HG03520 (cell line): ENCODE results near the gene PSMB11.
A peak's percentile ranks its signal among the peaks of the same experiment; 100 is the strongest.
"Not testable (repeated sequence)": the region's sequence is repeated elsewhere in the genome, so short reads cannot be mapped to it uniquely, and the experiment has no call there.

Experiments
- ATAC-seq: cut with Tn5 transposase; IDR thresholded peaks from one replicate; pipeline ENCODE4 v1.9.1; 2021; ENCODE audit warnings: mild to moderate bottlenecking, moderate library complexity; ENCODE audit not compliant: unreplicated experiment

The PSMB11 gene

DNA sequence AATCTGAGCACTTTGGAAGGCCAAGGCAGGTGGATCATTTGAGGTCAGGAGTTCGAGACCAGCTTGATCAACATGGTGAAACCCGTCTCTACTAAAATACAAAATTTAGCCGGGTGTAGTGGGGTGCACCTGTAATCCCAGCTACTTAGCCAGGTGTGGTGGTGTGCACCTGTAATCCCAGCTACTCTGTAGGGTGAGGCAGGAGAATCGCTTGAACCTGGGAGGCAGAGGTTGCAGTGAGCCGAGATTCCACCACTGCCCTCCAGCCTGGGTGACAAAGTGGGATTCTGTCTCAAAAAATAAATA is 28.3 kb upstream of the PSMB11 start:
- ATAC-seq = not testable (repeated sequence)

DNA sequence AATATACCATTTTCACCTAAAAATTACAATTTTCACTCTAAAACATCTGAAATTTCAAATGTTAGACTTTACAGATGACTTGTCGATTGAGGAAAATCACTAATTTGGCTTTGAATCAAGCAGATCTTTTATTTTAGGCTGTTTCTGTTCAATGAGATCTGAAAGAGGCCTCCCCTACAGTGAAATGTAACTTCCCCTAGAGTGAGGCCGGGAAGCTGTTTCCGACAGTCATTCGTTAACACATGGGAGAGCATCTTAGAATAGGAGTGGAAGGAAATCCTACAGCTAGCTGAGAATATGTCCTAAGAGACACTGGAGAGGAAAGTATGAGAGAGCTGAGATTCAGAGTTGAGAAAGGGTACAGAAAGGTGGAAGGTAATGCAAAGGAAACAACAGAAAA is 26.4 kb upstream of the PSMB11 start:
- ATAC-seq = no peak

DNA sequence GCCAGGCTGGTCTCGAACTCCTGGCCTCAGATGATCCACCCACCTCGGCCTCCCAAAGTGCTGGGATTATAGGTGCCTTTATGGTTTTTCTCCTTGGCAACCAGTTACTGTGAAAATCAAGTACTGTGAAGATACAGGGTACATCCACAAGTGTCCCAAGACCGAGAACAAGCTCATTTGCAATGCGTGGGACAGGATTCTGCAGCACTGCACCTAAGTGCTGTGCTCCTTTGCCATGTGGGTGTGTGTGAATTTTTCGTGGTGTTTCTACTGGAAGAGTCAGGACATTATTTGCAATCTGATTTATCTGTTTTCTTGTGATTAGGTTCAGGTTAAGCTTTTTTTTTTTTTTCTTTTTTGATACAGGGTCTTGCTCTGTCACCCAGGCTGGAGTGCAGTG is 24.9 kb upstream of the PSMB11 start:
- ATAC-seq = no peak

DNA sequence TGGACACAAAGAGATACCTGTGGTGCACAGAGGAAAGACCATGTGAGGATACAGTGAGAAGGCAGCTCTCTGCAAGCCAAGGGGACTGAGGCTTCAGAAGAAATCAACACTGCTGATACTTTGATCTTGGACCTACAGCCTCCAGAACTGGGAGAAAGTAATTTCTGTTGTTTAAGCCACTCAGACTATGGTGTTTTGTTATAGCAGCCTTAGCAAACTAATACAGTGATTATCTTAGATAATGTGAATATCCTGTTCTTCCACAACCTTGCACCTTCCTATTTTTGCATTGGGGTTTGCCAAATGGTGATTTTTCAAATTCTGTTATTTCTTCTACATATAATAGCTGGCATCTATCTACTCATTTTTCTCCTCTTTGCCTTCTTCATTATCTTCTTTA is 23.9 kb upstream of the PSMB11 start:
- no peak for ATAC-seq

DNA sequence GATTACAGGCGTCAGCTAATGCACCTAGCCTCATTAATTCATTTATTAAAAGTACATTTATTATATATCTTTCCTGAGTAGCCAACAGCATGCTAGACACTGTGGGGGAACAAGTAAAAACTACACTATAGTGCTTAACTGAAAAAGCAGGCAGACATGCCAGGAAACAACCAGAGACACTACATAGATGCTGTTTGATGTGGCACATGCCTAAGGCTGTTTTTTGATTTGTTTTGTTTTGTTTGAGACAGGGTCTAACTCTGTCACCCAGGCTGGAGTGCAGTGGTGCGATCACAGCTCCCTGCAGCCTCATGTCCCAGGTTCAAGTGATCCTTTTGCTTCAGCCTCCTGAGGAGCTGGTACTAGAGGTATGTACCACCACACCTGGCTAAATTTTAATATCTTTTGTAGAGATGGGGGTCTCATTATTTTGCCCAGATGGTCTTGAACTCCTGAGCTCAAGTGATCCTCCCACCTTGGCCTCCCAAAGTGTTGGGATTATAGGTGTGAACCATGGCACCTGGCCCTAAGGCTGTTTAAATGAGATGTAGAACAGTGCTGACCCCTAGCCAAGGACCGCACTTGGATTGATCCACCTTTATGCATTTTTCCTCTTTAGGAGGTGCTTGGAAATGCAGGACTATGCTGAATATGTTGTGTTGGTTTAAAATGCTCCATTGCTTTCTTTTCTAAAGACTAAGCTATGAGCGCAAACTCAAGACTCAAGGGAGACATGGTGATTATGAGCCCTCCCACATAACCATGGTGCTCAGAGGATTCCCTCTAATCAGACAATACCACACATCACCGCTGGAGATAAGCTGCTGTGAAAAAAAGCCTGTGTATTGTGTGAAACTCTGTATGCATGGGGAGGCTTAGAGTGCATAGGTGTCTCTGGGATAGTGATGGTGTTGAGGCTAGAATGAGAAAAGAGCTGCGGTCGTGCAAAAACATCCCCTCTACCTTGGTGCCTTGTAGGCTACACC is 21.6 kb upstream of the PSMB11 start:
- ATAC-seq = no peak

DNA sequence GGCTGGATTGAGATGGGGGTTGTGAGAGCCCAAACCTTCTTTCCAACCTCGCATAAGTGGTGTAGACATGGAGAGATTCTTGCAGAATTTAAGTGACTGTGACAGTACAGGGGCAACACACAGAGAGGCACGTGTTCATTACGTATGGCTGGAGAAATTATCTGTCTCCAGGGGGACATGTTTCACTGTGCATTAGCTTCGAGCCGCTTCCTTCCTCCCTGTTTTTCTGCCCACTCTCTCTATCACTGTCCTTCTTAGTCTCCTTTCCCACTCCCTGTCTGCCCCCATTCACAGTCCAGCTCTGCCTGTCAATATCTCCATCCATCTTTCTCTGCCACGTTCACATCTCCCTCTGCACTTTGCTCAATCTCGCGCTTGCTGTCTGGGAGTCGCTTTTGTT is 20.6 kb upstream of the PSMB11 start:
- no peak for ATAC-seq

DNA sequence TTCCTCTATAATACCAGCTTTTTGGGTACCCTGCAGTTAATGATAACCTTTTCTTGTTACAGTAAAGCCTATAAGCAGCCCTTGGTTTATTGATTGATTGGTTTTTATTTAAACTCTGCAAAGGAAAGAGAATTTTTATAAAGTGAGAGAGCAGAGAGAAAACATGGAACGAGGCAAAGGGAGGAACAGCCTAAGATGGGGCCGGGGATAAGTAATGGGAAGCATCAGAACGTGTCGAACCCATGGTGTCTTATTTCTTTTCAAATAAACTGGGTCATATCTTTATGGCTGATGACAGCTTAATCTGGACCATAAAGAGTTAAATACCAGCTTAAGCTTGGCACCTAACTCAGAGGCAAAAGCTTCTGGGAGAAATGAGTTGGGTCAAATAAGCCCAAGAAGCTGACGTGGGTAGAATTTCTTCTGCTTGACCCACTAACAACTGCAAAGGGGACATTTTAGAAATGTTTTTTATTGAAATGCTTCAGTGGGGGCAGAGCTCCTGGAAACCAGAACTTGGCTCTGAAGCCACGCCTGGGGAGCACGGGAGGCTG is 20.0 kb upstream of the PSMB11 start:
- ATAC-seq = no peak

DNA sequence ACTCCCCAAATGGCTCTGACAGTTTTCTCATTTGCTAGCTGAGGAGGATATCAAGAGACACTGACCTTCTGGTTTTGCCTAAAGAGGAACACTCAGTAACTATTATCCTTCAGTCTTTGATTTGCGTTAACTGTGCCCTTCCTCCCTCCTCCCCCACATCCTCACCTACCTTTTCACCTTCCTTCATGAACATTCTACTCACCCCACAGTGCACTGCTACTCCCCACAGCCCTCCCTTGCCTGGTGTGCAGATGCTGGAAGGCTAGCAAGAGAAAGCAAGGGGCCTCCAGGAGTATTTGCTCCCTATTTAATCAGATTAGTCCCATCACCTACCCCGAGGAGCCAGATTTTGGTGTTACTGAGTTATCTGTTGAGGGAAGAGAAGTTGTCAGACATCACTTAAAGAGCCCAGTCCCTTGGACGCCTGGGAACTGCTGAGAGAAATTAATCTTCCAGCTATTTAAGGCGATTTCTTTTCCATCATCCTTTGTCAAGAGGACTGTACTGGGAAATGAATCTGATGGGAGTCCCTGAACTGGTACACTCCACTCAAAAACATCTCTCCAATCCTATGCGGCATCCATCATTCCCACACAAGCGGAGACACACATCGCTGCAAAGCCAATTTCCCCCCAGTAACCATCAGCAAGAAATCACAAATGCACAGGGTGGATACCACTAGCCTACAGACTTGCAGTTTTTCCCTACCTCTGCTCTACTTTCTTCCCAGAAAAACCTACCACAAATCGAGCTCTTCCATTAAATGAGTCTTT is 18.8 kb upstream of the PSMB11 start:
- ATAC-seq = no peak

DNA sequence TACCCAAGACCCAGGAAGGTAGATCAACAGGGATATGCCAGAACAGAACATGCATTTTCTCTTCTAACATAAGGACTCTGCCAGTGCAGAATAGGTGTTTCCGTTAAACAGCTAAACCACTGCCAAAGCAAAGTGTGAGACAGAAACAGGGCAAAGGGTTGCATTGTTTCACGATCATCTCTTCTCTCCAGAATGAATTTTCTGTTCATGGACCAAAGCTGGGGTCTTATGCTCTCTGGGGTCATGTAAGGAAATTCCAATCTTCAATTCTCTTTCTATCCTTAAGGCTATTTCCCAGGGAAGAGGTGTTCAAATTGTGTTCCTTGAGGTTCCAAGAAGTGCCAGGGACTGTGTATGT is 18.2 kb upstream of the PSMB11 start:
- no peak for ATAC-seq

DNA sequence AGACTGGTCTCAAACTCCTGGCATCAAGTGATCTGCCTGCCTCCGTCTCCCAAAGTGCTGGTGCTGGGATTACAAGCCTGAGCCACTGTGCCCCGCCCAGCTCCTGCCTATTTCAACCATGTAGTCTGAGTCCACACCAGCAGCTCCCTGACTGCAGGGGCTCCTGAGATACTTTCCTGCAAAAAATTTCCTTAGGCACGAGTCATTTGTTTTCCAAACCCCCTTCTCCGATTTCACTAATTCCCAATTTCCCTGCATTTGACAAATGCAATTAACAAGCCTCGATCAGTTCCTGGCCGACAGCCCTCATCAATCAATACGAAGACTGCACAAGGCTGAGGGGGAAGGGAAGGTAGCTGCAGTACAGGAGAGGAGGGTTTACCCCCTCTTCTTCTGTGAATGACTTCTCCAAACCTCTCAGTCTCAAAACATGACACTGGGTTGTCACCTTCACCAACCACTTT is 17.4 kb upstream of the PSMB11 start:
- ATAC-seq = no peak

DNA sequence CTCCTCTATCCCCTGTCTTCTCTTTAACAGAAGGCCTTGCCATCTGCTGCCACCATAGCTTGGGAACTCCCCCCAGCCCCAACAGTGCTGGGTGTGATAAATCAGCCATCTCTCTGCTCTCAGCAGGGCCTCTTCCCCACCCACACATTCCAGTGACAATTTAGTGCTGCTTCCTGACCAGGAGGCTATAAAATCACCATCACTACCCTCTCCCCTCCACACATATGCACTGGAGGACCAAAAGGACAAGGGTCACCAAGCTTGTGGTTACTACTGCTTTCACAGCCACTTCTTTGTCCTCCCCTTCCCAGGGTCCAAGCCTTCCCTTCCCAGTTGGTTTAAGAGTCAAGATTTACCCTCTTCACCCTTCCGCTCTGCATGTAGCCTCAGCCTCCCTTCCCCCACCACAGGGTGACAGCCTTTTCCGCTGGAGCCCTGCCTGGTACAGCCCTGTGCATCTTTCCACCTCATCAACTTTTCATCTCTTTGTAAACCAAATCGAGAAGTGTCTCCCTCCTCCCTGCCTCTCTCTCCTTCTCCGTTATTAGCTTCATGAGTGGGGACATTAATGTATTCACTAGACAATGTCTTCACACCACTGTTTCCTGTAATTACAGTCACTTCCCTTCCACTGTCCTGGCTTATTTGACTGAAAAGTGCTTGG is 16.7 kb upstream of the PSMB11 start:
- ATAC-seq = no peak

DNA sequence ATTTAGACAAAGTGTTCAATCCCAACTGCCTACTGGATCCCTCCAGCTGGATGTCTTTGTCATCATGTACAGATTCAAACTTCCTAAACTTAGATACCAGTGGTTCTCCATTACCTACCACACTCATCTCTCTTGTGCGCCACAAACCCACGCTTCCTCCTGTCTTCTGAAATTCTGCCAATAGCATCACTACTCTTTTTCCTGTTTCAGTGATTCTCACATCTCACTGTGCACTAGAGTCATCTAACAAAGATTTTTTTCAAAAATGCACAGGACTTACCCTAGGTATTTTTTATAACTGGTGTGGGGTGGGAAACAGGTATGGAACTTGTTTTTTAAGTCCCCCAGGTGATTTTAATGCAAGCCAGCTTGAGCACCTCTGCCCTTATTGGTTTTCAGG is 13.2 kb upstream of the PSMB11 start:
- no peak for ATAC-seq

DNA sequence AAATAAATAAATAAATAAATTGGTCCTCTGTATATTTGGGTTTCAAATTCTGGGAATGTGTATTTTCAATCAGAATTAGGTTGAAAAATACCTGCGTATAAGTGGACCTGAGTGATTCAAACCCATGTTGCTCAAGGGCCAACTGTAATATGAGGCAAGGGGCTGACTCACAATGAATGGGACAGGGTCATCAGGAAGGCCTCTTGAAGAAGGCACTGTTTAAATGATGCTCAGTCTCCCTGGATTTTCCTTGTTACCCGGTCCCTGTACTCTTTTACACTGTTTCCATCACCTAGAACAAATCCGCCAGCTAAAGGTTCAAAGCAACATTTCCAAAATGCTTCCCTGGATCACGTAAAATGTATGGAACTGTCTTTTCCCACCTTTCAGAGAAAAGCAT is 11.1 kb upstream of the PSMB11 start:
- ATAC-seq = no peak

DNA sequence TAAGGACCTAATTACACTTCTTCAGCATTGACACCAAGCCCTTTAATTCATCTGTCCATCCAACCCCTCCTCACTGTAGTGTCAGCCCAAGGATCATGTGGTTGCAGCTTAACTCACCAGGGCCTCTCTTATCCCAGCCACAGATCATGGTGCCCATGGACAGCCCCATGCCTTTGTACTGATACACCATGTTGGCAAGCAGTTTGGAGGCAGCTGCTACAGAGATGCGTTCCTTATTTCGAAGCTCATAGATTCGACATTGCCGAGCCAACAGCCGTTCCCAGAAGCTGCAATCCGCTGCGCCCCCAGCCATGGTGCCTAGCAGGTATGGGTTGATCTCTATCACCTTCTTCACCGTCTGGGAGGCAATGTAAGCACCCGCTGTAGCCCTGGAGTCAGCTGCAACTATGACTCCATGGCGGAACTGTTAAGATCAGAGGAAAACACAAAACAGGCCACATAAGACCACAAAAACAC is 8.7 kb upstream of the PSMB11 start:
- no peak for ATAC-seq

DNA sequence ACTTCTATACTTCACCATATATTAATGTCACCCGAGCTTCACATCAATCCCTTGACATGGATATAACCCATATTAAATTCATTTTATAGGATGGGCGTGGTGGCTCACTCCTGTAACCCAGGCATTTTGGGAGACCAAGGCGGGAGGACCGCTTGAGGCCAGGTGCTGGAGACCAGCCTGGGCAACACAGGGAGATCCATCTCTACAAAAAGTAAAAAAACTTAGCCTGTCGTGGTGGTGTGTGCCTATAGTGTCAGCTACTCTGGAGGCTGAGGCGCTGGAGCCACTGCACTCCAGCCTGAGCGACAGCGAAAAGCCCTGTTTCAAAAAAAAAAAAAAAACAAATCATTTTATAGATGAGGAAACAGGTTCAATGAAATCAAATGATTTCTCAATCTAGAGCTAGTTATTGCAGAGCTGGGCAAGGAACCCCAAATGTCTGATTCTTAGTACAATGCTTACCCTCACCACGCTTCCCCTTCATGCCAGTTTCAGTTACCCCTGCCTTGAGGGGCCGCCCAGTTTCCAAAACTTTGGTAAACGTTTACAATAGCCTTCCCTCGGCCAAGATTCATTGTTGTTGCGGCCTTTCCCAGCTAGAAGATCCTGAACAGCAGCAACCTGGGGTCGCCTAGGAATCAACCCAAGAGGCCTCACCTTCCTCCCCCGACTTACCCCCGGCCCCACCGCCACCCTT is 8.1 kb upstream of the PSMB11 start:
- no peak for ATAC-seq

DNA sequence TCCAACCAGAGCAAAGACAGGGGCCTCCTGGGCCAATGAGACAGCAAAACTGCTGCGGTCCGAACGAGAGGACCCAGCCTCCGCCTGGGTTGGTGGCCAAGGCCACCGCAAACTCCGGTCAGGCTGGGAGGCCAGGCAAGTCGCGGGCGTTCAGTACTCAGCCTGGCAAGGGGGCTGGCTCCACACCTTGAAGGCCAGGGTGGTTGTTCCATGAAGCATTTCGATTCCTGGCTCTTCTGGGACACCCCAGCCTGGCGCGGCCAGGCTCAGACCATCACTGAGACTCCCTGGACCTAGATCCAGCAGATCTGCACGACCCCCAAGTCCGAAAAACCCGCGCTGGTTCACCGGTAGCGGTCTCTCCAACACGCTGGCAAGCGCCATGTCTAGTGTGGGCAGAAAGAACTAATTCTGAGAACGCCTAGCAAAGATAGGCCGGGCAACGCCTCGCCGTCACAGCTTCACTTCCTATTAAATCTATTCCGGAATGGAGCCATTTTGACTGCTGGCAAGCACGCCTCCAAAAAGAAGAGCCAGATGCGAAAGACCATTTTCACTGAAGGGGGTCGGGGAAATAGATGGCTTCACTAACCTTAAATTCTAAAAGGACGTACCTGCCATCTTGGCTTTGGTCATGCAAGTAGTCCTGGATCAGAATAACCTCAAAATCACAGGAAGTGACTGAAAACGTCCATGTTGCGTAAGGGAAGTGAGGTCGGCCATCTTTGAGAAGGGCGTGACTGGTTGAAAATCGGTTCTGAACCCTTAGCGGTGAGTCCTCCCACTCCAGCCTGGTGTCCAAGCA is 7.3 kb upstream of the PSMB11 start, which contains the start of gene PSMB5:
Gene PSMB5, minus strand, starts transcription at position 403 of the 805 bp plus-strand sequence. Its CDS starts 19 bp downstream, at position 384.
- ATAC-seq = peak; percentile 89

DNA sequence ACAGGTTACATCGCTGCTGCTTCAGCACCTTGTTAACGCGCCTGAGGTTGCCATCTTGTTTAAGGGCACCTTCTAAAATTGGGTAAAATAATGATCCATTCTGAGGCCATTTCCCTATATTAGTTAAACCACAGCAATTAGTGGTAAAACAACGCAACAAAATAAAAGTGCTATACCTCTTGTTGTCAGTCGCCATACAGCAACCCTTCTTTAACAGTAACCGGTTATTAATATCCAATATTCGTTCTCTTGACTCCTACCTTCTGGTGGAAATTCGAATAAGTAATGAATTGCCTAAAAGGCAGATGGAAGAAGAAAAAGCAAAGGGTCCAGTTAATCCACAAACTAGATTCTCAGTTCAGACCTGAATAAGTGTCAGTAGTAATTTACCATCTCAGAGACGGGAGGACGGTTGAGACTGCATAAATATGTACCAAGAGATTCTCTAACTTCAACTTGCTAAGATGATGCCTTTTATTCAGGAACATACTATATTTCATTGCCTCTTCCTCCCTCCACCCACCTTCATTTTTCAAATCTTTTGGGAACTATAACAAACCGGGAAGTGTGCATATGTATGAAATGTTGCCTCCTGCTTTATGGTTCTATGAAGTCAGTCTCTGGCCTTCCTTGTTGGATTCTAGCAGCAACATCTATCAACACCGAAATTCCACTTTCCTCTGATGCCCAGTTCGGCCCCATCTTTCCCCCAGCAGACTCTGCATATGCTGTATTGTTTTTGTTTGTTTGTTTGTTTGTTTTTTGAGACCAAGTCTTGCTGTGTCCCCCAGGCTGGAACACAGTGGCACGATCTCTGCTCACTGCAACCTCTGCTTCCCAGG is 6.5 kb upstream of the PSMB11 start:
- ATAC-seq = no peak

DNA sequence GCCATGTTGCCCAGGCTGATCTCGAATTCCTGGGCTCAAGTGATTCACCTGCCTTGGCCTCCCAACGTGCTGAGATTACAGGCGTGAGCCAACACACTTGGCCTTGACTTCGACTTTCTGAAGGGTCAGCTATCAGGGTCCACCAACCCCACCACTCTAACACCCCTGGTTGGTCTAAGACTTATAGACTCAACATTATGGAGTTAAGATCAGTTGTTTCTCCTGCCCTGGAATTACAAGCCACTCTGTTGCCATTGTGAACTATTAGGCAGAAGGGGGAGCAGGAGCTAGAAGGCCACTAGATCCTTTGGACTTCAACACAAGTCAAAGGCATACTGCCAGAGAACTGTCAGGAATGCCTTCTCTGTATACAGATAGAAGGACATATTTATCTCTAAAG is 1.9 kb upstream of the PSMB11 start:
- no peak for ATAC-seq

DNA sequence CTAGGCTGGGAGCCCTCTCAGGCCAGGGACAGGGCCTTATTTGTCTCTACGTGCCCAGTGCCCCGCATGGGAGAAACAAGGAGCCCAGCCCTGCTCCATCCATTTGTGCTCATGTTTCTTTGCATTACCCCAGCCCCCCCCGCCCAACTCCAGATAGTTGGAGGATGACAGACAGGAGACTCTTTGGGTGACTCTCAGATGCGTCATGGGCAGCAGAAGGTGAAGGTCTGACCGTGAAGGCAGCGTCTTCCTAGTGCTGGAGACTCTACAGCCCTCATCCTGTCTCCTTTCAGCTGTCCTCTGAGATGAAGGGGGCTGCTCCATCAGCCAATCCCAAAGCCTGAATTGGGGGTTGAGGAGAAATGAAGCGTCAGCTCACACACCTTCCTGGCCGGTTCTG is 283 bp upstream of the PSMB11 start:
- ATAC-seq = no peak
